H1 (cell line): ENCODE results near the gene FAM24B. TPM values are rescaled to one million over a fixed set of nuclear protein-coding genes. Genes with fewer than 3 reads are reported as not detected.

Source experiments
- ASH2L ChIP-seq: fragments of 200-600, 300-600 bp; sonication (generic); IDR thresholded peaks from one replicate; pipeline ENCODE4 v1.7.1; 2017; ENCODE audit warnings: low read length
- ATF2 ChIP-seq: IDR thresholded peaks from 2 replicates; pipeline ENCODE4 v1.6.1; 2012; ENCODE audit warnings: low read length, inconsistent platforms
- BACH1 ChIP-seq: IDR thresholded peaks from 2 replicates; pipeline ENCODE4 v1.6.1; 2012; ENCODE audit warnings: low read length, improper control_type of control experiment
- CBX8 ChIP-seq: fragments of 300-800, 300-1000 bp; sonication (generic); IDR thresholded peaks from 2 replicates; pipeline ENCODE4 v1.7.1; 2016; ENCODE audit warnings: low read depth, low read length, borderline replicate concordance
- CEBPB ChIP-seq: IDR thresholded peaks from 2 replicates; pipeline ENCODE4 v1.6.1; 2012; ENCODE audit warnings: low read depth, low read length
- CHD1 ChIP-seq: IDR thresholded peaks from 2 replicates; pipeline ENCODE4 v1.6.1; 2012; ENCODE audit warnings: low read depth, low read length, improper control_type of control experiment
- CHD2 ChIP-seq: IDR thresholded peaks from 2 replicates; pipeline ENCODE4 v1.6.1; 2012; ENCODE audit warnings: low read length, improper control_type of control experiment
- CREB1 ChIP-seq: IDR thresholded peaks from 2 replicates; pipeline ENCODE4 v1.6.1; 2012; ENCODE audit warnings: inconsistent platforms
- HDAC2 ChIP-seq, 2 experiments: fragments of 300-600 bp in 1 of 2; sonication (generic) in 1 of 2; IDR thresholded peaks; 2 replicates each; pipeline ENCODE4 v1.6.1; 2011 to 2012; ENCODE audit warnings: low read depth in 2 of 2, low read length in 2 of 2, mild to moderate bottlenecking in 2 of 2, moderate library complexity in 2 of 2, borderline replicate concordance in 1 of 2, inconsistent platforms in 1 of 2
- JUND ChIP-seq: IDR thresholded peaks from 2 replicates; pipeline ENCODE4 v1.6.1; 2011; ENCODE audit warnings: mild to moderate bottlenecking, improper control_type of control experiment, low read length
- KDM1A ChIP-seq: fragments of 200-600, 300-600 bp; sonication (generic); IDR thresholded peaks from 2 replicates; pipeline ENCODE4 v1.7.1; 2016; ENCODE audit warnings: mild to moderate bottlenecking, low read length, borderline replicate concordance
- KDM4A ChIP-seq: IDR thresholded peaks from one replicate; pipeline ENCODE4 v1.7.1; 2012; ENCODE audit warnings: low read depth, mild to moderate bottlenecking, moderate library complexity, low read length, inconsistent platforms; ENCODE audit not compliant: severe bottlenecking
- NRF1 ChIP-seq: IDR thresholded peaks from 2 replicates; pipeline ENCODE4 v1.6.1; 2011; ENCODE audit warnings: mild to moderate bottlenecking, low read depth, low read length, improper control_type of control experiment
- POLR2A ChIP-seq, 2 experiments: IDR thresholded peaks; 1 replicate in 1 of 2; 2 replicates in 1 of 2; pipeline ENCODE4 v1.6.1; 2011; ENCODE audit warnings: low read depth in 2 of 2, low read length in 2 of 2, mild to moderate bottlenecking in 2 of 2; ENCODE audit errors: control extremely low read depth in 1 of 2
- POLR2AphosphoS5 ChIP-seq: IDR thresholded peaks from 2 replicates; pipeline ENCODE4 v1.6.1; 2011; ENCODE audit warnings: low read depth, low read length
- RAD21 ChIP-seq, 2 experiments: IDR thresholded peaks in 1 of 2; conservative IDR thresholded peaks in 1 of 2; 2 replicates each; pipeline ENCODE4 v1.6.1; 2011; ENCODE audit warnings: low read depth in 2 of 2, low read length in 2 of 2, improper control_type of control experiment in 1 of 2, inconsistent platforms in 1 of 2, mild to moderate bottlenecking in 1 of 2, moderate library complexity in 1 of 2
- RNF2 ChIP-seq: fragments of 200-900, 300-1000 bp; sonication (generic); IDR thresholded peaks from 2 replicates; pipeline ENCODE4 v1.7.1; 2016; ENCODE audit warnings: borderline replicate concordance, low read depth, mild to moderate bottlenecking, antibody characterized with exemption, low read length; ENCODE audit not compliant: poor library complexity, severe bottlenecking; ENCODE audit errors: missing control alignments
- SIN3A ChIP-seq, 2 experiments: IDR thresholded peaks in 1 of 2; conservative IDR thresholded peaks in 1 of 2; 2 replicates each; pipeline ENCODE4 v1.6.1; 2011 to 2012; ENCODE audit warnings: low read length in 2 of 2, improper control_type of control experiment in 1 of 2, low read depth in 1 of 2, mild to moderate bottlenecking in 1 of 2
- SP1 ChIP-seq: IDR thresholded peaks from 2 replicates; pipeline ENCODE4 v1.6.1; 2011; ENCODE audit warnings: low read depth, low read length
- SP2 ChIP-seq: IDR thresholded peaks from 2 replicates; pipeline ENCODE4 v1.6.1; 2012; ENCODE audit warnings: mild to moderate bottlenecking, low read length, inconsistent platforms
- SRF ChIP-seq: IDR thresholded peaks from 2 replicates; pipeline ENCODE4 v1.6.1; 2011; ENCODE audit warnings: mild to moderate bottlenecking, low read depth, low read length, moderate library complexity
- TAF1 ChIP-seq: IDR thresholded peaks from 2 replicates; pipeline ENCODE4 v1.6.1; 2011; ENCODE audit warnings: mild to moderate bottlenecking, low read depth, low read length
- TCF12 ChIP-seq: IDR thresholded peaks from 2 replicates; pipeline ENCODE4 v1.6.1; 2011; ENCODE audit warnings: low read depth, mild to moderate bottlenecking, low read length
- polyA plus RNA-seq, 7 experiments: library from polyadenylated mRNA; depleted of rRNA in 3 of 7; stranded (reverse) in 5 of 7; unstranded in 2 of 7; fragments of >200 nt in 5 of 7; fragments of 200-250 nt in 2 of 7; gene quantifications; 1 replicate in 5 of 7; 2 replicates in 1 of 7; 4 replicates in 1 of 7; pipeline versions ENCODE4 v1.2.1 to v1.2.3, GENCODE V29; 2011 to 2013; ENCODE audit warnings: missing spikeins in 2 of 7, mixed read lengths in 2 of 7
- total RNA-seq: library from RNA; stranded (reverse); fragmentation: NEBNext Ultra II Directional; extraction: Animal tissue kit (Norgen Biotek cat#: 25700); gene quantifications from 2 replicates; pipeline ENCODE4 v1.2.1, GENCODE V29; 2021

The FAM24B gene
- total and polyA plus RNA-seq, 2 of the 8 experiments (the other 6 are each of a cell fraction or from before 2014, with no cell fraction given), result 0.50 to 0.56 TPM

GRCh38 chr10:122845783-122846332 is 33.5 kb downstream of the FAM24B start, which contains the start of gene CUZD1 (continued):
- 0 out of 2 replicates have a peak, but pooled peaks have one; percentile 48 for TF ChIP-seq JUND
- TF ChIP-seq BACH1, result peak; percentile 67; the same call in 1 of the 2 replicates
- TF ChIP-seq RNF2, result no peak
- peak in 1 of 2 experiments; percentile 42; a peak in 1 of 3 replicates for TF ChIP-seq POLR2A (IDR thresholded peaks at IDR 0.05; ENCODE audit: control extremely low read depth in 1 of 2, low read depth in 2 of 2, low read length in 2 of 2)
- TF ChIP-seq SIN3A (conservative IDR thresholded peaks at IDR 0.05 in 1 of 2, IDR thresholded peaks at IDR 0.05 in 1 of 2; ENCODE audit: low read depth in 1 of 2, low read length in 2 of 2), result peak in 1 of 2 experiments; percentile 64; a peak in 2 of 4 replicates
- TF ChIP-seq CHD2, result no peak; the same call in 1 of the 2 replicates
- TF ChIP-seq CEBPB, result peak; percentile 80; the same call in 1 of the 2 replicates
- TF ChIP-seq HDAC2 (IDR thresholded peaks at IDR 0.05; ENCODE audit: borderline replicate concordance in 1 of 2, low read depth in 2 of 2, low read length in 2 of 2), result peak in 1 of 2 experiments; percentile 79; a peak in 2 of 4 replicates
- TF ChIP-seq NRF1, result no peak
- peak; percentile 63; the same call in 1 of the 2 replicates for TF ChIP-seq KDM1A
- peak; percentile 21 to 40; a peak in 2 of 4 replicates for TF ChIP-seq RAD21 (IDR thresholded peaks at IDR 0.05 in 1 of 2, conservative IDR thresholded peaks at IDR 0.05 in 1 of 2; ENCODE audit: low read depth in 2 of 2, low read length in 2 of 2)
- TF ChIP-seq SP1, result peak; percentile 45
- no peak for TF ChIP-seq CBX8
- TF ChIP-seq CREB1, result no peak
- TF ChIP-seq CHD1, result no peak
- 0 out of 2 replicates have a peak, but pooled peaks have one; percentile 14 for TF ChIP-seq TAF1
- peak; percentile 94 for TF ChIP-seq ATF2
- no peak for TF ChIP-seq SRF
- TF ChIP-seq SP2, result no peak
- peak; percentile 44 for TF ChIP-seq ASH2L
- peak; percentile 87 for TF ChIP-seq TCF12
- TF ChIP-seq KDM4A, result no peak
- peak; percentile 56 for TF ChIP-seq POLR2AphosphoS5
